GM10248 (cell line): ENCODE data around the gene GNB1L.
A peak's percentile ranks its signal among the peaks of the same experiment; 100 is the strongest.

Experiments used
- CTCF ChIA-PET: fragments of 300-600 bp; sonication (Branson Sonifier 250); formaldehyde crosslinking; extraction: SDS; loops from one replicate; lab custom pipeline; 2021; ENCODE audit warnings: antibody characterized with exemption; lab: Yijun Ruan, JAX
- POLR2A ChIA-PET: fragments of 350-650 bp; sonication (Branson Sonifier 250); formaldehyde crosslinking; extraction: SDS; loops from one replicate; lab custom pipeline; 2020; ENCODE audit warnings: antibody characterized with exemption; lab: Yijun Ruan, JAX
- DNase-seq: peaks from one replicate; pipeline ENCODE4 v3.0.0; 2012; ENCODE audit errors: extremely low spot score
- CTCF ChIP-seq: IDR thresholded peaks from 2 replicates; pipeline ENCODE4 v1.5.1; 2012; ENCODE audit warnings: mild to moderate bottlenecking, low read depth; ENCODE audit errors: extremely low read depth, missing control alignments, control extremely low read depth

GNB1L gene

GRCh38 chr22:19756288-19757128 is 98.2 kb downstream of the GNB1L start:
- CTCF ChIA-PET: interaction anchor here (0.8 to 1.8 kb wide), 10 partner anchors 13 to 192 kb away, joined by 3 to 25 read pairs (median 6); no protein-coding TSS in a partner anchor
- peak; percentile 64 for TF ChIP-seq CTCF
- POLR2A ChIA-PET: no interaction called here
- DNase-seq: peak; percentile 80

DNA sequence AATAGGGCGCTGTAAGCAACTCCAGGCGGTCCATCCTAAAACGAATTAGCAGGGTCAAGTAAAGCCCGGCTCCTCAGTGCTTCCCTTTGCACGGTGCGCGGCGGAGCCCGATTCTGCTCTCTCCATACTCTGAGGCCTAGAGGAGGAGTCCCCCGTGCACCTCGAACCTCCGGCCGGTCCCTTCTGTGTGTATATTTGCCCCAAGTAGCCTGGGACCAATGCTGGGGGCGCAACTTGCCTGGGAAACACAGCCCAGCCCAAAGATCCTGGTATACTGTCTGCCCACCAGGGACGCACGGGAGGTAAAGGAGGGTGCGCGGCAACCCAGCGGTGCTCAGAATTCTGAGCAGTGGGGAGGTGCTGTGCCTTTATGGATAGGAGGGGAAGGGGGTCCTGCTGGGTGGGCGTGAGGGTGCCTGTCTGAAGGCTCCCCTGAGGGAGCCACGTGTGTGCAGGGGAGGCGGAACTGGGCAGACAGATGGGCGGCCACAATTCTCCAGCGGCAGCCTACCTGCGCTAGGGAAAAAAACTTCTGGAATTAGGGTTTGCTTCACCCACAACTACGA is 98.9 kb downstream of the GNB1L start:
- TF ChIP-seq CTCF: no peak

DNA sequence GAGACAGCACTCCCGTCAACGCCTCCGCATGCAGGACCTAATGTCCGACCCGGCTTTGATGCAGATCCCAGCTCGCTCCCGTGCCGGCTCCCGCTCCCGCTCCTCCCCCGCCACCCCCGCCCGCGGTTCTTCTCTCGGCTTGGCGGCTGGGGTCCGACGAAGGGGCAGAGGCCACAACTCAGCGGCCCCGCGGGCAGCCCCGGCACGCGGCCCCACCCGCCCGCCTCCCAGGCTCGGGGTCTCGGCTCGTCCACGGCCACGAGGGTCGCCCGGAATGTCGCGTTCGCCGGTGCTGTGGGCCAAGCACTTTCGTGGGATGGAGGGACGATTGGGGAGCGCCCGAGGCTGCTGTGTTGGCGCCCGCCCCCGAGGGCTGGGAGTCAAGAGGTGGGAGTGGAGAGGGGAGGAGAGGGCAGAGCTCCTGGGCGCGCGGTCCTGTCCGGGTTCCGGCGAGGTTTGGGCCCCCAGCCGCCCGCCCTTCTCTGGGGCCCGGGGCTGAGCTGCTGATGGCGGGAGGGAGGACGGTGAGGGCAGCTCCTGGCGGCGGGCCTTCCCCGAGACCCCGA is 99.4 kb downstream of the GNB1L start:
- TF ChIP-seq CTCF: no peak
- POLR2A ChIA-PET: no interaction called here
- CTCF ChIA-PET: interaction anchor here (1.6 to 1.8 kb wide), 3 partner anchors 25 to 158 kb away, joined by 8 to 25 read pairs (median 11); no protein-coding TSS in a partner anchor
- no peak for DNase-seq

More for the DNA sequence above, 98.9 kb downstream of the GNB1L start:
- POLR2A ChIA-PET: no interaction called here
- CTCF ChIA-PET: interaction anchor here (0.8 to 1.8 kb wide), 10 partner anchors 14 to 192 kb away, joined by 3 to 25 read pairs (median 6); no protein-coding TSS in a partner anchor
- no peak for DNase-seq

- ChIA-PET POLR2A (no interaction called here), CTCF (interaction anchor here (4.2 kb wide), 1 partner anchor 24 kb away, joined by 25 read pairs; no protein-coding TSS in a partner anchor)
- TF ChIP-seq CTCF: no peak
- DNase-seq: no peak
These were observed 100.0 kb downstream of the GNB1L start for GRCh38 chr22:19754701-19755144.

DNA sequence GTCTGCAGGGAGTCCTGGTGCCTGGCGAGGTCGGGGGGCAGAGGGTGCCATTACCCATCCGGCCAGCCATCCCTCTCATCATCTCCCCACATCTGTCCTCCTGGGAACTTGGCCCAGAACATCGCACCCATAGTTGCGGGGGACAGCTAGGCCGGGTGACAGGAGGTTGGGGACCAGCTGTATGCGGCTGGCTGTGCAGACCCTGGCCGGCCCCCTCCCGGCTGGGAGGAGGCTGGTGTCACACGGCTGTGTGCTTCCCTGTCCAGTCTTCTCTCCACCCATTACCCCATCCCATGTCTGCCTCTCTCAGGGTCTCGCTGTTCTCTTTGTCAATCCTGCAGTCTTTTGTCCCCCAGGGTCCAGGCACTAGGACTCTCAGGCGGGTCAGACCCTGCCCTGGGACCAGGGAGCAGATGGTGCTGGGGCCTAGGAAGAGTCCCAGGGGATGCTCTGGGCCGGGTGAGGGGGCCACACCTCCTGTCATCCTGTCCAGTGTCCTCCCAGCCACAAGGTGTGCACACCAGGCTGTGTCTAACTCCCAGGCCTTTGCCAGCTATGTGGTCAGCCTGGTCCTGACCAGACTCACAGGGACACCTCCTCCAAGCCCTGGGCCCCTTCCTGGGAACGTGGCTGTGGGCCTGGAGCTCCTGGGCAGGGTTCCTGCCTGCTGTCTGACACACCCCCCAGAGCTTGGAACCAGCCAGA is 100.5 kb downstream of the GNB1L start:
- no peak for DNase-seq
- ChIA-PET POLR2A (no interaction called here), CTCF (interaction anchor here (0.7 to 4.2 kb wide), 4 partner anchors 9 to 157 kb away, joined by 3 to 25 read pairs (median 6); no protein-coding TSS in a partner anchor)
- TF ChIP-seq CTCF: no peak
